ENCODE data around the gene NACA.

- no peak; the same call in 1 of the 2 replicates for TF ChIP-seq POLR2AphosphoS5 (IDR thresholded peaks at IDR 0.05; ENCODE audit: borderline replicate concordance, low read depth, low read length)
- no peak for TF ChIP-seq EZH2 (IDR thresholded peaks at IDR 0.05)
Measured at GRCh38 chr12:56721721-56722120, 3.4 kb downstream of the NACA start.
